H9 (cell line): ENCODE data around the gene LRP1B. TPM values are rescaled to one million over a fixed set of nuclear protein-coding genes. Genes with fewer than 3 reads are reported as not detected.

Source experiments
- DNase-seq: peaks from one replicate; pipeline ENCODE4 v3.0.0-alpha.2; 2017
- H2AFZ ChIP-seq: one replicate; pipeline ENCODE4 v1.6.1; 2013; ENCODE audit warnings: mild to moderate bottlenecking, low read length, control low read depth, moderate library complexity
- H2AK5ac ChIP-seq: 2 replicates; pipeline ENCODE4 v1.6.1; 2013; ENCODE audit warnings: low read length, control low read depth, mixed read lengths; ENCODE audit not compliant: insufficient read length
- H2BK120ac ChIP-seq: one replicate; pipeline ENCODE4 v1.6.1; 2013; ENCODE audit warnings: low read depth, mild to moderate bottlenecking, low read length, control low read depth, inconsistent platforms; ENCODE audit not compliant: poor library complexity, severe bottlenecking
- H2BK12ac ChIP-seq: 2 replicates; pipeline ENCODE4 v1.6.1; 2013; ENCODE audit warnings: low read length, control low read depth, mixed read lengths, low read depth; ENCODE audit not compliant: insufficient read length
- H2BK15ac ChIP-seq: 2 replicates; pipeline ENCODE4 v1.6.1; 2013; ENCODE audit warnings: low read depth, low read length, control low read depth
- H2BK20ac ChIP-seq: one replicate; pipeline ENCODE4 v1.6.1; 2013; ENCODE audit warnings: low read depth, mild to moderate bottlenecking, low read length, control low read depth, inconsistent platforms; ENCODE audit not compliant: poor library complexity, severe bottlenecking
- H2BK5ac ChIP-seq: 2 replicates; pipeline ENCODE4 v1.6.1; 2013; ENCODE audit warnings: low read length, control low read depth, mixed read lengths; ENCODE audit not compliant: insufficient read length
- H3K14ac ChIP-seq: 2 replicates; pipeline ENCODE4 v1.6.1; 2013; ENCODE audit warnings: low read length, control low read depth; ENCODE audit not compliant: insufficient read depth
- H3K18ac ChIP-seq: 2 replicates; pipeline ENCODE4 v1.6.1; 2013; ENCODE audit warnings: low read depth, mild to moderate bottlenecking, mixed read lengths, low read length, control low read depth; ENCODE audit not compliant: insufficient read length
- H3K23ac ChIP-seq: 2 replicates; pipeline ENCODE4 v1.6.1; 2013; ENCODE audit warnings: low read length, control low read depth, mixed read lengths, low read depth; ENCODE audit not compliant: insufficient read length
- H3K23me2 ChIP-seq: 2 replicates; pipeline ENCODE4 v1.6.1; 2013; ENCODE audit warnings: low read depth, mild to moderate bottlenecking, mixed read lengths, low read length, control low read depth; ENCODE audit not compliant: insufficient read length, poor library complexity, severe bottlenecking
- H3K27ac ChIP-seq: 2 replicates; pipeline ENCODE4 v1.5.1; 2013; ENCODE audit warnings: low read length, control low read depth, mixed read lengths, low read depth; ENCODE audit not compliant: insufficient read length
- H3K27me3 ChIP-seq: 2 replicates; pipeline ENCODE4 v1.6.1; 2013; ENCODE audit warnings: low read length, control low read depth, inconsistent platforms; ENCODE audit not compliant: insufficient read depth
- H3K4ac ChIP-seq: 2 replicates; pipeline ENCODE4 v1.6.1; 2013; ENCODE audit warnings: low read depth, mild to moderate bottlenecking, control low read depth, inconsistent platforms, low read length, moderate library complexity
- H3K4me1 ChIP-seq: 2 replicates; pipeline ENCODE4 v1.6.1; 2013; ENCODE audit warnings: low read length, control low read depth, inconsistent platforms; ENCODE audit not compliant: insufficient read depth
- H3K4me2 ChIP-seq: 2 replicates; pipeline ENCODE4 v1.6.1; 2013; ENCODE audit warnings: low read length, control low read depth, mixed read lengths; ENCODE audit not compliant: insufficient read length, insufficient read depth
- H3K56ac ChIP-seq: 2 replicates; pipeline ENCODE4 v1.6.1; 2013; ENCODE audit warnings: low read depth, mild to moderate bottlenecking, mixed read lengths, low read length, control low read depth; ENCODE audit not compliant: insufficient read length
- H3K79me1 ChIP-seq: 2 replicates; pipeline ENCODE4 v1.6.1; 2013; ENCODE audit warnings: low read depth, mild to moderate bottlenecking, moderate library complexity, low read length, control low read depth, inconsistent platforms; ENCODE audit not compliant: insufficient read depth, poor library complexity, severe bottlenecking
- H3K79me2 ChIP-seq: 2 replicates; pipeline ENCODE4 v1.6.1; 2013; ENCODE audit warnings: low read length, control low read depth, inconsistent platforms; ENCODE audit not compliant: insufficient read depth
- H3K9ac ChIP-seq: 2 replicates; pipeline ENCODE4 v1.6.1; 2013; ENCODE audit warnings: low read length, control low read depth, mixed read lengths; ENCODE audit not compliant: insufficient read length; ENCODE audit errors: extremely low read depth
- H3K9me3 ChIP-seq: one replicate; pipeline ENCODE4 v1.6.1; 2013; ENCODE audit warnings: low read depth, low read length, inconsistent platforms; ENCODE audit not compliant: control insufficient read depth
- H3T11ph ChIP-seq: one replicate; pipeline ENCODE4 v1.6.1; 2013; ENCODE audit warnings: mild to moderate bottlenecking, low read length, control low read depth, inconsistent platforms
- H4K20me1 ChIP-seq: one replicate; pipeline ENCODE4 v1.6.1; 2013; ENCODE audit not compliant: control insufficient read depth, insufficient read length, insufficient read depth
- H4K5ac ChIP-seq: 2 replicates; pipeline ENCODE4 v1.6.1; 2013; ENCODE audit warnings: low read depth, mild to moderate bottlenecking, mixed read lengths, low read length, control low read depth; ENCODE audit not compliant: insufficient read length
- H4K8ac ChIP-seq: replicated peaks from 2 replicates; pipeline ENCODE4 v1.6.1; 2013; ENCODE audit warnings: low read length, control low read depth, mixed read lengths, low read depth; ENCODE audit not compliant: insufficient read length
- H4K91ac ChIP-seq: 2 replicates; pipeline ENCODE4 v1.6.1; 2013; ENCODE audit warnings: low read depth, mild to moderate bottlenecking, moderate library complexity, mixed read lengths, low read length, control low read depth; ENCODE audit not compliant: insufficient read length
- H3K27ac Mint-ChIP-seq, 3 experiments: 2 replicates in 2 of 3; 3 replicates in 1 of 3; pipeline ENCODE4 v1.8.0; 2020 to 2021; ENCODE audit warnings: mixed read lengths in 3 of 3, mild to moderate bottlenecking in 1 of 3, moderate library complexity in 1 of 3
- H3K27me3 Mint-ChIP-seq: 2 replicates; pipeline ENCODE4 v1.8.0; 2021; ENCODE audit warnings: low read depth, mild to moderate bottlenecking, moderate library complexity, mixed read lengths
- H3K36me3 Mint-ChIP-seq, 3 experiments: 2 replicates in 2 of 3; 3 replicates in 1 of 3; pipeline ENCODE4 v1.8.0; 2020 to 2021; ENCODE audit warnings: low read depth in 3 of 3, mixed read lengths in 3 of 3; ENCODE audit not compliant: insufficient read depth in 1 of 3
- H3K4me1 Mint-ChIP-seq, 2 experiments: 2 replicates each; pipeline ENCODE4 v1.8.0; 2020; ENCODE audit warnings: mixed read lengths in 2 of 2
- H3K4me3 Mint-ChIP-seq, 2 experiments: 2 replicates in 1 of 2; 3 replicates in 1 of 2; pipeline ENCODE4 v1.8.0; 2020 to 2021; ENCODE audit warnings: mild to moderate bottlenecking in 2 of 2, mixed read lengths in 2 of 2, moderate library complexity in 1 of 2
- H3K9me3 Mint-ChIP-seq, 2 experiments: 2 replicates in 1 of 2; 3 replicates in 1 of 2; pipeline ENCODE4 v1.8.0; 2020; ENCODE audit warnings: mild to moderate bottlenecking in 2 of 2, mixed read lengths in 2 of 2, moderate library complexity in 1 of 2
- WGBS: extraction: QIAGEN DNeasy Blood & Tissue Kit; methylation state at CpG from one replicate; pipeline ENCODE4 v1.1.7; 2013; ENCODE audit warnings: missing lambda C conversion rate, low lambda C conversion rate, mixed read lengths; ENCODE audit not compliant: insufficient read length; ENCODE audit errors: extremely low coverage; 5-methylcytosine and 5-hydroxymethylcytosine counted together
- total RNA-seq: library from RNA; stranded (reverse); gene quantifications from 2 replicates; pipeline ENCODE4 v1.2.1, GENCODE V29; 2021
- TF ChIP-seq, protein P1 (sequence below): fragments of 200-600 bp; sonication (generic); conservative IDR thresholded peaks from 3 replicates; pipeline ENCODE4 v1.8.0; 2021; ENCODE audit warnings: antibody characterized with exemption, mild to moderate bottlenecking

The LRP1B gene
- total RNA-seq, 1 experiment from 2014 or later: not detected

DNA sequence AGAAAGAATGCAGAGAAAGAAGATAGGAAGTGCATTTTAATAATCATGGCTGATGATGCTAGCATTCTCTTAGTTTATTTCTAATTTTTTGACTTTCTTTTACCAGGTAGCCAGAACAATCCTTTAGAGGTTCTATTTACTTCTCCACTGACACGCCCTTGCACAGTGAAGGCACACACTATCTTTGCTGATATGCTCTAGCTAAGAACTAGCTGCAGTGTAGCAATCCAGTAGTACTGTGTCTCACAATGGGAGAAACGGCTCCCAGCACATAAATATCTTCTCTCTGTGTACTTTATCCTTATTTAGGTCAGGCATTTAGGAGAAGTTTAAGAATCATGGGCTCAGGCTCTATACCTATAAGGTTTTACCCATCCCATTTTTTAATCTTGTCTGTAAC is 1005.4 kb downstream of the LRP1B start:
- H3K4me1 ChIP-seq: no peaks in the 10 kb centered on the region
- WGBS: no CpG with 5 or more reads among the region's 2 CpGs
- DNase-seq: no peak
- no peak overlapping the region for H2BK120ac ChIP-seq
- H3K4me2 ChIP-seq: no peak overlapping the region
- H2BK20ac ChIP-seq: no peak overlapping the region
- H4K20me1 ChIP-seq: no peaks in the 10 kb centered on the region
- no peaks in the 10 kb centered on the region for H3K27me3 Mint-ChIP-seq
- H3K23me2 ChIP-seq: no peaks in the 10 kb centered on the region
- H3T11ph ChIP-seq: no peak overlapping the region
- no peak overlapping the region for H2BK15ac ChIP-seq
- peaks cover 0 to 3% of the 10 kb centered on the region in 2 experiments; a peak in 2 of 5 replicates for H3K9me3 Mint-ChIP-seq
- no peak overlapping the region for H2AK5ac ChIP-seq
- H3K4ac ChIP-seq: no peak overlapping the region
- no peak overlapping the region for H4K91ac ChIP-seq
- TF ChIP-seq, protein P1, sequence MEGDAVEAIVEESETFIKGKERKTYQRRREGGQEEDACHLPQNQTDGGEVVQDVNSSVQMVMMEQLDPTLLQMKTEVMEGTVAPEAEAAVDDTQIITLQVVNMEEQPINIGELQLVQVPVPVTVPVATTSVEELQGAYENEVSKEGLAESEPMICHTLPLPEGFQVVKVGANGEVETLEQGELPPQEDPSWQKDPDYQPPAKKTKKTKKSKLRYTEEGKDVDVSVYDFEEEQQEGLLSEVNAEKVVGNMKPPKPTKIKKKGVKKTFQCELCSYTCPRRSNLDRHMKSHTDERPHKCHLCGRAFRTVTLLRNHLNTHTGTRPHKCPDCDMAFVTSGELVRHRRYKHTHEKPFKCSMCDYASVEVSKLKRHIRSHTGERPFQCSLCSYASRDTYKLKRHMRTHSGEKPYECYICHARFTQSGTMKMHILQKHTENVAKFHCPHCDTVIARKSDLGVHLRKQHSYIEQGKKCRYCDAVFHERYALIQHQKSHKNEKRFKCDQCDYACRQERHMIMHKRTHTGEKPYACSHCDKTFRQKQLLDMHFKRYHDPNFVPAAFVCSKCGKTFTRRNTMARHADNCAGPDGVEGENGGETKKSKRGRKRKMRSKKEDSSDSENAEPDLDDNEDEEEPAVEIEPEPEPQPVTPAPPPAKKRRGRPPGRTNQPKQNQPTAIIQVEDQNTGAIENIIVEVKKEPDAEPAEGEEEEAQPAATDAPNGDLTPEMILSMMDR: no peak
- H2AFZ ChIP-seq: no peak overlapping the region
- no peak overlapping the region for H3K27ac Mint-ChIP-seq
- H3K14ac ChIP-seq: no peak overlapping the region
- no peak overlapping the region for H3K18ac ChIP-seq
- H3K36me3 Mint-ChIP-seq: peaks cover 0 to 3% (median 0%) of the 10 kb centered on the region in 3 experiments; a peak in 1 of 7 replicates
- no peaks in the 10 kb centered on the region for H3K9me3 ChIP-seq
- H3K79me1 ChIP-seq: no peaks in the 10 kb centered on the region
- no peak overlapping the region for H4K8ac ChIP-seq
- H3K23ac ChIP-seq: no peak overlapping the region
- no peak overlapping the region for H3K9ac ChIP-seq
- no peaks in the 10 kb centered on the region for H3K4me1 Mint-ChIP-seq
- H3K27ac ChIP-seq: no peak overlapping the region
- H4K5ac ChIP-seq: no peak overlapping the region
- no peak overlapping the region for H2BK12ac ChIP-seq
- no peak overlapping the region for H3K56ac ChIP-seq
- no peaks in the 10 kb centered on the region for H3K79me2 ChIP-seq
- no peak overlapping the region for H3K4me3 Mint-ChIP-seq
- H2BK5ac ChIP-seq: no peak overlapping the region
- no peaks in the 10 kb centered on the region for H3K27me3 ChIP-seq
